GM19455 (cell line): ENCODE results near the gene TTC28.

Experiments used
- ATAC-seq: cut with Tn5 transposase; IDR thresholded peaks from one replicate; pipeline ENCODE4 v1.9.1; 2021; ENCODE audit not compliant: unreplicated experiment

TTC28 gene

GRCh38 chr22:27994481-27995331 is 684.9 kb downstream of the TTC28 start:
- no peak for ATAC-seq

GRCh38 chr22:27993774-27994350 is 685.8 kb downstream of the TTC28 start:
- ATAC-seq, result no peak

- ATAC-seq, result no peak
These were observed 686.4 kb downstream of the TTC28 start for GRCh38 chr22:27993201-27993635.

GRCh38 chr22:27992294-27993165 is 687.1 kb downstream of the TTC28 start:
- no peak for ATAC-seq

GRCh38 chr22:27991586-27992293 is 687.9 kb downstream of the TTC28 start:
- ATAC-seq, result no peak

GRCh38 chr22:27990879-27991278 is 688.8 kb downstream of the TTC28 start:
- no peak for ATAC-seq

- no peak for ATAC-seq
These were observed 689.2 kb downstream of the TTC28 start for GRCh38 chr22:27990451-27990840.

GRCh38 chr22:27989758-27990450 is 689.7 kb downstream of the TTC28 start:
- no peak for ATAC-seq

GRCh38 chr22:27988704-27989103 is 690.9 kb downstream of the TTC28 start:
- no peak for ATAC-seq

GRCh38 chr22:27987557-27987956 is 692.1 kb downstream of the TTC28 start:
- no peak for ATAC-seq

GRCh38 chr22:27986937-27987336 is 692.7 kb downstream of the TTC28 start:
- ATAC-seq, result no peak

GRCh38 chr22:27986459-27986858 is 693.2 kb downstream of the TTC28 start:
- no peak for ATAC-seq

- no peak for ATAC-seq
These were observed 694.0 kb downstream of the TTC28 start for GRCh38 chr22:27985323-27986275.

GRCh38 chr22:27984723-27985122 is 694.9 kb downstream of the TTC28 start:
- ATAC-seq, result no peak

- no peak for ATAC-seq
These were observed 695.5 kb downstream of the TTC28 start for GRCh38 chr22:27984001-27984695.

GRCh38 chr22:27983361-27983791 is 696.3 kb downstream of the TTC28 start:
- ATAC-seq, result no peak

- no peak for ATAC-seq
These were observed 696.9 kb downstream of the TTC28 start for GRCh38 chr22:27982630-27983180.

- no peak for ATAC-seq
These were observed 697.5 kb downstream of the TTC28 start for GRCh38 chr22:27982106-27982505.
